ENCODE data around the gene DNER. TPM values are rescaled to one million over a fixed set of nuclear protein-coding genes. Genes with fewer than 3 reads are reported as not detected.

The DNER gene
- total and polyA plus RNA-seq, 7 donors: 0.10 to 0.87 (median 0.35) TPM; not detected in 1

DNA sequence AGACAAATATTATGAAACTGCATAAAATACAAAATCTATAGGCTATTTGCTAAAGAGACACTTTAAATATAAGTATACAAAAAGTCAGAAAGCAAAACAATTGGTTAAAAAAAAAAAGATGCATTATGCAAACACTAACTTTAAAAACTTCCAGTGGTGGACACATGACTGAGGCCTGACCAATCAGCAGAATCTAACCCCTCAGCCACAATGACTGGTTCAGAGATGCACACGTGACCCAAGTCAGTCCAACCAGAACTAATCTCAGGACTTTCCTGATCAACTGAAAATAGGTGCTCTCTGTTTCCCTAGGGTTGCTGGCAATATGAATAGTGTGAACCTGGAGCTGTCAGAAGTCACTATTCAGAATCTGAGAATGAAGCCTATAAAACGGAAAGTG lies 22.7 kb downstream of the DNER start:
- H3K27ac ChIP-seq: no peak overlapping the region
- no peaks in the 10 kb centered on the region for H3K27me3 ChIP-seq (ENCODE audit: insufficient read depth in 3 of 3, low read length in 2 of 3)
- no peaks in the 10 kb centered on the region for H3K36me3 ChIP-seq (ENCODE audit: insufficient read depth in 1 of 2, low read depth in 1 of 2)
- WGBS, 3 donors: 59 to 76% (median 74%) methylated on average over 2 of the region's 2 CpGs
- DNase-seq: no peak
- no peaks in the 10 kb centered on the region for H3K9me3 ChIP-seq
- intact Hi-C loops (cut with DNase I): no loop called here
- TF ChIP-seq, protein P1, sequence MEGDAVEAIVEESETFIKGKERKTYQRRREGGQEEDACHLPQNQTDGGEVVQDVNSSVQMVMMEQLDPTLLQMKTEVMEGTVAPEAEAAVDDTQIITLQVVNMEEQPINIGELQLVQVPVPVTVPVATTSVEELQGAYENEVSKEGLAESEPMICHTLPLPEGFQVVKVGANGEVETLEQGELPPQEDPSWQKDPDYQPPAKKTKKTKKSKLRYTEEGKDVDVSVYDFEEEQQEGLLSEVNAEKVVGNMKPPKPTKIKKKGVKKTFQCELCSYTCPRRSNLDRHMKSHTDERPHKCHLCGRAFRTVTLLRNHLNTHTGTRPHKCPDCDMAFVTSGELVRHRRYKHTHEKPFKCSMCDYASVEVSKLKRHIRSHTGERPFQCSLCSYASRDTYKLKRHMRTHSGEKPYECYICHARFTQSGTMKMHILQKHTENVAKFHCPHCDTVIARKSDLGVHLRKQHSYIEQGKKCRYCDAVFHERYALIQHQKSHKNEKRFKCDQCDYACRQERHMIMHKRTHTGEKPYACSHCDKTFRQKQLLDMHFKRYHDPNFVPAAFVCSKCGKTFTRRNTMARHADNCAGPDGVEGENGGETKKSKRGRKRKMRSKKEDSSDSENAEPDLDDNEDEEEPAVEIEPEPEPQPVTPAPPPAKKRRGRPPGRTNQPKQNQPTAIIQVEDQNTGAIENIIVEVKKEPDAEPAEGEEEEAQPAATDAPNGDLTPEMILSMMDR (IDR thresholded peaks at IDR 0.05): no peak
- H3K4me1 ChIP-seq: no peaks in the 10 kb centered on the region
- no peak overlapping the region for H3K4me3 ChIP-seq
- no peak for ATAC-seq

DNA sequence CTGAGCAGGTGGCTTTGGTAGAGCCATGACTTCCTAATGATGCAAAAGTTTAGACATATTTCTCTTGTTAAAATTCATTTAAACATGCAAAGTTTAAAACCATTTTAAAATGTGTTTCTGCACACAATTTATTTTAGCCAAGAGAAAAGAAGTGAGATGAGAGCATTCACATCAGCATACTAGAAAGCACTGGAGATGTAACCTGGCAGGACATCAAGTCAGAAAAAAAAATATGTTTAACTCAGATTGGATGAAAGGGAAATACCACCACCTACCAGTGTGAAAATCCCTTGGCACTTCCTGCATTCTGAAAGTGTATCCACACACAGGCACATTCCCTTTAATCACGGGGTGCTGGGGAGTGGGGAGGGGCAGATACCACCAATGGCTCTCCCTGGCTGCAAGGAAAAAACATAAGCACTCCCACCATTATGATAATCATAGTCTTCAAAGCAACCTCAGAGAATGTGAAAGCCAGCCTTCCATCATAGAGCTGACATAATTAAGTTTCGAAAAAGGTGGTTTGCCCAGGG lies 25.0 kb downstream of the DNER start:
- H3K36me3 ChIP-seq (ENCODE audit: insufficient read depth in 1 of 2, low read depth in 1 of 2): no peaks in the 10 kb centered on the region
- intact Hi-C loops (cut with DNase I): no loop called here
- no peaks in the 10 kb centered on the region for H3K9me3 ChIP-seq
- DNase-seq: no peak
- WGBS, 3 donors: 57 to 62% (median 59%) methylated on average over 2 of the region's 2 CpGs
- H3K4me3 ChIP-seq: no peak overlapping the region
- no peaks in the 10 kb centered on the region for H3K4me1 ChIP-seq
- H3K27me3 ChIP-seq (ENCODE audit: insufficient read depth in 3 of 3, low read length in 2 of 3): peaks cover 0 to 8% (median 0%) of the 10 kb centered on the region in 3 donors
- ATAC-seq: no peak
- TF ChIP-seq, protein P1 (IDR thresholded peaks at IDR 0.05): no peak
- no peak overlapping the region for H3K27ac ChIP-seq

DNA sequence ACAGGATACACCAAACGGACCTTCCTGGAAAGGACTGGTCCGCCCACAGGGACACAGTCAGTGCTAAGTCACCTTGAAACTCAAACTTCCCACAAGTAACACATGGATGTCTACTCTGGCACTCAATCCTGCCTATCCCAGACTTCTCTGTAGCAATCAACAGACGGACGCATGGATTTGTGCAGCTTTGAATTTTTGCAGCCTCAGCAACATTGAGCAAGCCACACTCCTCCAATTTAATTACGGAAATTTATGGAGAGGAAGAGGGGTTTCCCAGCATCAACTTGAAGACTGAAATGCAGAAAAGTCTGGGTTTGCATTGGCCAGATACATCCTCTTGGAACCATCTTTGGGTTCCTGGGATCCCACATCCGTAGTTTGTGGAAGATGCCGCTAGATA lies 26.2 kb downstream of the DNER start:
- WGBS, 3 donors: 82 to 87% (median 85%) methylated on average over 7 of the region's 7 CpGs
- H3K4me1 ChIP-seq: no peaks in the 10 kb centered on the region
- intact Hi-C loops (cut with DNase I): no loop called here
- no peak overlapping the region for H3K27ac ChIP-seq
- H3K27me3 ChIP-seq (ENCODE audit: insufficient read depth in 3 of 3, low read length in 2 of 3): peaks cover 0 to 8% (median 0%) of the 10 kb centered on the region in 3 donors
- ATAC-seq: no peak
- no peak overlapping the region for H3K4me3 ChIP-seq
- H3K36me3 ChIP-seq (ENCODE audit: insufficient read depth in 1 of 2, low read depth in 1 of 2): no peaks in the 10 kb centered on the region
- no peak for DNase-seq
- TF ChIP-seq, protein P1 (IDR thresholded peaks at IDR 0.05): no peak
- no peaks in the 10 kb centered on the region for H3K9me3 ChIP-seq

DNA sequence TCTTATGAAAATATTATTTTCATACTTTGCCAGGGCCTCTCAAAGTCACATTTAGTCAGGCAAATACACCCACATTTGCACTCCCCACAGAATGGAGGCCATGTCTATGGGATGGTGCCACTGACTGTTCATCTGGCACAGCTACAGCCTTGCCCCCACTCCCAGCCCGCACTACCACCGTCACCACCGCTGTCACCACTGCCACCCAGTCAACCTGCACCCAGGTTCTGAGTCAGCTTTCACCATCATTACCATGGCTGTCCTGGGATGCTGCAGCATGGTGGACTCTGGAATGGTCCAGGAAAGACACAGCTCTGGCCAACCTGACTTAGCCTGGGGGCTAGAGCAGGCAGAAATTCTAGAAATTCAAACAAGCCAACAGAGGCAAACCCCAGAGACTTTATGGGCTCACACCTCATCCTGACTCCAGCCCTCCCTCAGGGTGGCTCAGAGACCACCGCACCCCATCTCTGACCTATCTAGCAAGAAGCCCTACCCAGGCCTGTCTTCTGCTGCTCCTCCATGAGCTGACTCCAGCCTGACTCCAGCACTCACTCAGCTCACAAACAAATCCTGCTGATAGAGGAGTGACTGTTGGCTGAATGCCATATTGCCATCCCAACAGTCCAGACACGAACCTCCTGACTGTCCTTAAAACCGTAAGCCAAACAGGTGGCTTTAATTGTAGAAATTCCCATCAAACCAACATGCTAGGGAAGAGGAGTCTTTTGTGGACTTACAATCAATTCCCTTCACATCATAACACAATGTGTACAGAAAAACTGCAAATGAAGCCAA lies 28.0 kb downstream of the DNER start:
- 69 to 75% (median 74%) methylated on average over 6 of the region's 6 CpGs for WGBS, 3 donors
- no peak overlapping the region for H3K4me3 ChIP-seq

More for the DNA sequence above, 28.0 kb downstream of the DNER start:
- TF ChIP-seq, protein P1 (IDR thresholded peaks at IDR 0.05): no peak
- peaks cover 0 to 8% (median 0%) of the 10 kb centered on the region in 3 donors for H3K27me3 ChIP-seq (ENCODE audit: insufficient read depth in 3 of 3, low read length in 2 of 3)
- no peaks in the 10 kb centered on the region for H3K36me3 ChIP-seq (ENCODE audit: insufficient read depth in 1 of 2, low read depth in 1 of 2)
- intact Hi-C loops (cut with DNase I): no loop called here
- no peak overlapping the region for H3K27ac ChIP-seq
- H3K4me1 ChIP-seq: no peaks in the 10 kb centered on the region
- ATAC-seq (no peak), DNase-seq (no peak)
- no peaks in the 10 kb centered on the region for H3K9me3 ChIP-seq

Data from psoas muscle (tissue), 8 donors.